A204.1 (cell line): ENCODE data around the gene PRSS8.

ENCODE experiments used
- FAIRE-seq: peaks from 2 replicates; lab custom pipeline; 2012; peaks lifted over from hg19 to GRCh38; lab: Jason Lieb, UNC

Gene PRSS8

GRCh38 chr16:31128711-31129567 is 6.6 kb downstream of the PRSS8 start:
- FAIRE-seq = no peak

- FAIRE-seq = no peak
Measured at GRCh38 chr16:31127182-31127581, 8.3 kb downstream of the PRSS8 start.

- no peak for FAIRE-seq
Measured at GRCh38 chr16:31125844-31126243, 9.7 kb downstream of the PRSS8 start.

DNA sequence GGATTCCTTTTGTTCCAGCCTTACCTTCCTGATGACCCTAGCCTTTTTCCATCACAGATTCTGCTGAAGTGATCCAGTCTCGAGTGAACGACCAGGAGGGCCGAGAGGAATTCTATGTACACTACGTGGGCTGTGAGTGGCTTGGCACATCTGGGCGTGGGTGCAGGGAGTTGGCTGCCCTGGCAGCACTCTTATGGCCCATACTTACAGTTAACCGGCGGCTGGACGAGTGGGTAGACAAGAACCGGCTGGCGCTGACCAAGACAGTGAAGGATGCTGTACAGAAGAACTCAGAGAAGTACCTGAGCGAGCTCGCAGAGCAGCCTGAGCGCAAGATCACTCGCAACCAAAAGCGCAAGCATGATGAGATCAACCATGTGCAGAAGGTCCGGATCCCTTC is 15.4 kb downstream of the PRSS8 start:
- no peak for FAIRE-seq

DNA sequence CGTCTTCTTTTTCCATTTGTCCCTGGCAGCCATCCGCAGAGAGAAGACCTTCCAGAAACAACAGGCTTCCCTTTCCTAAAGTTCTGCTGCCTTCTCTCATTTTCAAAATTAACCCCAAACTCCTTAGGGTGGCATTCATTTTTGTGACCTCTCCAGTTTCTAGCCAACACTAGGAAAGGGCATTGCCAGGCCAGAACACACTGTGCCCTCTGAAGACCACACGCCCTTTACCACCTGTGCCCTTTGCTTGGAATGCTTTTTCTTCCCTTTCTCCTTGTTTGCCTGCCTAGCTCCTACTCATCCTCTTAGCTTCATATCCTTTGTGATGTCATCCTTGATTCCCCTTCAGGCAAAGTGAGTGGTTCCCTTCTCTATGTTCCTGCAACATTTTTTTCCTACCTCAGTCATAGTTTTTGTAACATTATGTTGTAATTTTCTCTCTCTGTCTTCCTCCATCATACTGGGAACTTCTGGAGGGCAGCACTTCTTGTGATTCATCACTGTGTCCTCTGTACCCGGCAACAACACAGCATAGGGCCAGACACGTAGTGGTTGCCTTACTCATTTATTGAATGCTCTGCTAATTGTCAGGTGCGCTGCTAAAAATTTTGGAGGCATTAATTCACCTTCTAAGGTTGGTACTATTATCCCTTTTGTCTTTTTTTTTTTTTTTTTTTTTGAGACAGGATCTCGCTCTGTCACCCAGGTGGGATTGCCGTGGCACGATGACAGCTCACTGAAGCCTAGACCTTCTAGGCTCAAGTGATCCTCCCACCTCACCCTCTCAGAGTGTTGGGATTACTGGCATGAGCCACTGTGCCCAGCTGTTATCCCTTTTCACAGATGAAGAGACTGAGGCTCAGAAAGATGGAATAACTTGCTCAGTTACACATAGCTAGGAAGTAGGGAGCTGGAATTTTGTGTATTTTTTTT is 17.0 kb downstream of the PRSS8 start:
- FAIRE-seq = no peak

- FAIRE-seq = peak; percentile 86
Measured at GRCh38 chr16:31117384-31118222, 17.9 kb downstream of the PRSS8 start, which contains the start of gene KAT8. KAT8 (plus strand) TSS chr16:31117664; CDS start chr16:31117682, 18 bp downstream.

DNA sequence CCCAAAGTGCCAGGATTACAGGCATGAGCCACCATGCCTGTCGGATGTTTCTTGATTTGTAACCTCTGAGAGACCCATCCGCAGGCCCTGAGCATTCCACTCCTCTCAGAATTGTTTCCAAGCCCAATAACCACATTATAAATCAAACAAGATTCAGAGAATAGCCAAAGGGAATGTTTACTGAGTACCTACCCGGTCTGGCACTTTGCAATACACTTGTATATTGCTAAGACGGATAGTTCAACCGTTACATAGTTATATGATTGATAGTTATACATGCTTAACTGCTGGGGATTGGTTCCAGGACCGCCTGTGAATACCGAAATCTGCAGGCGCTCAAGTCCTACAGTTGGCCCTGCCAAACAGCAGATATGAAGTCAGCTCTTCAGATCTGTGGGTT is 21.1 kb downstream of the PRSS8 start:
- FAIRE-seq = no peak

- no peak for FAIRE-seq
Measured at GRCh38 chr16:31113121-31114120, 22.1 kb downstream of the PRSS8 start.

- no peak for FAIRE-seq
Measured at GRCh38 chr16:31112711-31113110, 22.8 kb downstream of the PRSS8 start.

- no peak for FAIRE-seq
Measured at GRCh38 chr16:31111881-31112466, 23.6 kb downstream of the PRSS8 start.

DNA sequence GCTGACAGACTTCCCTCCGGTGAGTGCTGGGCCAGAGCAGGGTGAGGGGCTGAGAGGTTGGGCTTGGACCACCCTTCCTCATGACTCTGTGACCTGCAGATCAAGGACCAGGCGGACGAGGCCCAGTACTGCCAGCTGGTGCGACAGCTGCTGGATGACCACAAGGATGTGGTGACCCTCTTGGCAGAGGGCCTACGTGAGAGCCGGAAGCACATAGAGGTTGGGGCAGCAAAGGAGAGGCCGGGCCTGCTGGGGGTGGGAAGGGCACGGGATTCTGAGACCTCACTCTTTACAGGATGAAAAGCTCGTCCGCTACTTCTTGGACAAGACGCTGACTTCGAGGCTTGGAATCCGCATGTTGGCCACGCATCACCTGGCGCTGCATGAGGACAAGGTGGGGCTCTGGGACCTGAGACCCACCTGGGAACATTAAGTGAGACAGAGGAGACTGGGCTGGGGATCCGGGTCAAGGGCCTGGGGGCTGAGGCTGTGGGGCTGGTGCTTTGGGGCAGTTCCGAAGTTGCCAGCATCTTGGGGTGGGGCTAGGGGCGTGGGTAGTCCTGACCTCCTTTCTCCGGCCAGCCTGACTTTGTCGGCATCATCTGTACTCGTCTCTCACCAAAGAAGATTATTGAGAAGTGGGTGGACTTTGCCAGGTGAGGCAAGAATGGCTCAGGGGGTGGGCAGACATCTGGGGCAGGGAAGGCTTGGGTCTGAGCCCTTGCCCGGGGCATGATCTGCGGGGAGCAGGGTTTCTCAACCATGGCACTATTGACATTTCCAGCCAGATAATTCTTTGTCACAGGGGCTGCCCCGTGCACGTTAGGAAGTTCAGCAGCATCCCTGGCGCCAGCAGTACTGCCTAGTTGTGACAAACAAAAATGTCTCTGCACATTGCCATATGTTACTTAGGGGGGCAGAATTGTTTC is 25.2 kb downstream of the PRSS8 start:
- FAIRE-seq = no peak

GRCh38 chr16:31109622-31110021 is 25.9 kb downstream of the PRSS8 start:
- FAIRE-seq = no peak

- no peak for FAIRE-seq
Measured at GRCh38 chr16:31108794-31109558, 26.6 kb downstream of the PRSS8 start.

GRCh38 chr16:31108035-31108793 is 27.3 kb downstream of the PRSS8 start, which contains the start of gene BCKDK:
BCKDK (plus strand) TSS chr16:31108386; CDS start chr16:31109224, 838 bp downstream.
- no peak for FAIRE-seq

DNA sequence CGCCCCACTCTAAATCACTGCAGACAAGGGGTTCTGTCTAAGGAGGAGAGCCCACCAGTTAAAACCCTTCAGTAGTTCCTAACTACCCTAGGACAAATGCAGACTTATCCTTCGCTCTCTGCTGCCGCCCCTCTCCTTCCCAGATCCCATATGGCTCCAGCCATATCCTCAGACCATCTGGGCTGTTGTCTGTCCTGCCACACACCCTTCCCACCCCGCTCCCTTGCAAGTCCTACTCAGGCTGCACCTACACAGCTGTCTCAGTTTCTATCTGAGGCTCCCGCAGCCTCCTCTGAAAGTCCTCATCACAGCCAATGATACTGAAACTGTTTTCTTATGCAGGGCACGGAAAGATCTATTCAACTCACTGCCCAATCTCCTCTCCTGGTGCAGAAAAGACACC is 28.1 kb downstream of the PRSS8 start:
- no peak for FAIRE-seq

DNA sequence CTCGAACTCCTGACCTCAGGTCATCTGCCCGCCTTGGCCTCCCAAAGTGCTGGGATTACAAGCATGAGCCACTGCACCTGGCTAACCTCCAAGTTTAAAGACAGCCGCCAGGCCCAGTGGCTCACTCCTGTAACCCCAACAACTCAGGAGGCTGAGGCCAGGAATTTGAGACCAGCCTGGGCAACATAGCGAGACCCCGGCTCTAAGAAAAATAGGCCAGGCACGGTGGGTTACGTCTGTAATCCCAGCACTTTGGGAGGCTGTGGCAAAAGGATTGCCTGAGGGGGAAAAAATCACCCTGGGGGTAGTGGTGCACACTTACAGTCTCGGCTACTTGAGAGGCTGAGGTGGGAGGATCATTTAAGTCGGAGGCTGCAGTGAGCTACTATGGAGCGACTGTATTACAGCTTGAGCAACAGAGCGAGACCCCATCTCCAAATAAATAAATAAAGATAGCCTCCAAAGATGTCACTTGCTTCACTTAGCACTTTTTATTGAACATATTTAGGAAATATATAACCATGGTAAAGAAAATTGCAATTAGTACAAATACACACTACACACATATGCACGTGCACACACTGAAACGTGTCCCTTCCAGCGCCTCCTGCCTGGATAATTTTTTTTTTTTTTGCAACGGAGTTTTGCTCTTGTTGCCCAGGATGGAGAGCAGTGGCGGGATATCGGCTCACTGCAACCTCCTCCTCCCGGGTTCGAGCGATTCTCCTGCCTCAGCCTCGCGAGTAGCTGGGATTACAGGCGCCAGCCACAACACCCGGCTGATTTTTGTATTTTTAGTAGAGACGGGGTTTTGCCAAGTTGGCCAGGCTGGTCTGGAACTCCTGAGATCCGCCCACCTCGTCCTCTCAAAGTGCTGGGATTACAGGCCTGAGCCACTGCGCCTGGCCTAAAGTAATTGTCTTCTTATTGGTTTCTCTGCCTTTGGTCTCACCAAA is 28.7 kb downstream of the PRSS8 start:
- FAIRE-seq = no peak
